Mononuclear cell (primary cell): ENCODE measurements around the gene KAZN. TPM values are rescaled to one million over a fixed set of nuclear protein-coding genes. Genes with fewer than 3 reads are reported as not detected.

Experiments used
- H3K27me3 ChIP-seq: 2 replicates; pipeline ENCODE4 v1.6.0; 2011; ENCODE audit warnings: low read length, control low read depth; ENCODE audit not compliant: insufficient read depth
- H3K4me1 ChIP-seq: 2 replicates; pipeline ENCODE4 v1.5.1; 2011; ENCODE audit warnings: mild to moderate bottlenecking, low read length, control low read depth; ENCODE audit not compliant: insufficient read depth
- H3K4me3 ChIP-seq: 2 replicates; pipeline ENCODE4 v1.5.1; 2011; ENCODE audit warnings: mild to moderate bottlenecking, low read length, moderate library complexity
- H3K9me3 ChIP-seq: 2 replicates; pipeline ENCODE4 v1.5.1; 2011; ENCODE audit warnings: low read depth, mild to moderate bottlenecking, control low read depth, low read length
- total RNA-seq: library from RNA; depleted of rRNA; stranded (reverse); fragments of >200 nt; gene quantifications from one replicate; pipeline ENCODE4 v1.2.3, GENCODE V29; 2012

KAZN gene
- total RNA-seq, 1 donor: 0.31 TPM

- H3K4me3 ChIP-seq: no peak overlapping the region
- no peaks in the 10 kb centered on the region for H3K27me3 ChIP-seq
- H3K9me3 ChIP-seq: no peaks in the 10 kb centered on the region
- no peaks in the 10 kb centered on the region for H3K4me1 ChIP-seq
These were observed 395.7 kb downstream of the KAZN start for GRCh38 chr1:14994148-14994547.

DNA sequence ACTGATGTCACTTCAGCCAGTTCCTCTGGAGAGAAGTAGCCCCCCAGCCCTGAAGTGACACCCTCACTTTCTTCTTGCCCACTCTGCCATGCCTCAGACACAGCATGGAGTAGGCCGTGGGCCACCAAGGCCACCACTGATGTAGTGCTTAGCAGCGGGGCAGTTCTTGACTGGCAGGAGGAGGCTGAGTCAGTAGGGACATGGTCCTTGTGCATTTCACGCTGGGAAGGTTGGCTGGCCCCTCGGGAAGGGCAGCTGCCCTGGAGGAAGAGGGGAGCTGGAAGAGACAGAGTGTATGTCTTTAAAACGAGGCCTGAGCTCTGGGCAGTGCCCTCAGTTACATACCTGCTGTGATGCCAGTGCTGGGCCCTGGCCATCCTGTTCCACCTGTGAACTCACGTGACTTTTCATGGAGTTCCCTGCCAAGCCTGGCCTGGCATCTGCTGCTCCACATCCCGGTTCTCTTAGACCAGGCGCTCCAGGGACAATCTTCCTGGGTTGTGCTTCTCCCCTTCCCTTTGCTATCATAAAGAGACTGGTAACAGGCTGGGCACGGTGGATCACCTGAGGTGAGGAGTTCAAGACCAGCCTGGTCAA lies 396.5 kb downstream of the KAZN start:
- no peaks in the 10 kb centered on the region for H3K4me1 ChIP-seq
- no peaks in the 10 kb centered on the region for H3K9me3 ChIP-seq
- H3K27me3 ChIP-seq: no peaks in the 10 kb centered on the region
- H3K4me3 ChIP-seq: no peak overlapping the region

GRCh38 chr1:14996133-14997050 lies 397.9 kb downstream of the KAZN start:
- Histone ChIP-seq H3K4me3 (no peak overlapping the region), H3K4me1 (no peaks in the 10 kb centered on the region), H3K9me3 (no peaks in the 10 kb centered on the region), H3K27me3 (no peaks in the 10 kb centered on the region)

DNA sequence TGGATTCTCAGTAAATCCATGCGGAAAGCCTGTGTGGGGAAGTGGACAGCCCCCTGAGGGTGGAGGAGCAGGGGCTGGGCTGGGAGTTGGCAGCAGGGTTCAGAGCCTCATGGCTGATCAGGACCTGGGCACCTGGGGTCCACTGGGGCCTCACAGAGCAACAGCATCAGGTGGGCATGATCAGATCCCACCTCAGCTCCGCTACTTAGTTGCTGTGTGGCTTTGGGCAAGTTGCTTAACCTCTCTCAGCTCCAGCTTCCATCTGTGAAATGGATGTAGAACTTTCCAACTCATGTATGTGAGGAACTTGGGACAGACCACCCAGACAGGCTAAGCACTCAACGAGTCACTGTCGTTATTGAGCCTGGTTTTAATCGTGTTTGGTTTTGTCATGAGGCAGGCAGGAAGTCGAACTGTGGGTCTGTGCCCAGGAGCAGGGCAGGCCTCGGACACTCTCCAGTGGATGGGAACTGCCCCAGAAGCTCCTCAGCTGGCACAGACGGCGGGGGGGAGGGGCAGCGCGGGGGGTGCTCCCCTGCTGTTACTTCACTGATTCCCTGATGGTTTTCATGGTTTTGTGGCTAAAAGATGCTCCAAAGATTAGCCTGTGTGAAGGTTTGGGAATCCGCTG lies 399.3 kb downstream of the KAZN start:
- H3K4me3 ChIP-seq: no peak overlapping the region
- no peaks in the 10 kb centered on the region for H3K9me3 ChIP-seq
- no peaks in the 10 kb centered on the region for H3K27me3 ChIP-seq
- H3K4me1 ChIP-seq: no peaks in the 10 kb centered on the region

DNA sequence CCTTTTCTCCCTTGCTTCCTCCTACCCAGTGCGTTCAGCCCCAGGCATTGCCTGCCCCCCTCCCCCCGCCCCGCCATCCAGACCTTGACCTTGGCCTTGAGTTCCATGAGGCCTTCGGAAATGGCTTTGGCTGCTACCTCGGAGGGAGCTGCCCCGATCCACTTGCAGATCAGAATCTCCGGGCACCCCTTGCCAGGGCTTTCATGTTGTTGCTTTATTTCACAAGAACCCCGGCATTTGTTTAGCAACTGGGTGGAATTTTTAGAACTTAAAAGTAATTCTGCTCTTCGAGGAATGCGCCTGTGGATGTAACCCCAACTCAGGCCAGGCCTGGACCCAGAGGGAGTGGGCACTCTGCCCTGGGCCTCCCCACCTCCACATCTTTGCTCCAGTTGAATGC lies 401.0 kb downstream of the KAZN start:
- Histone ChIP-seq H3K27me3 (no peaks in the 10 kb centered on the region), H3K4me1 (no peaks in the 10 kb centered on the region), H3K9me3 (no peaks in the 10 kb centered on the region), H3K4me3 (no peak overlapping the region)

GRCh38 chr1:15000030-15000429 lies 401.5 kb downstream of the KAZN start:
- Histone ChIP-seq H3K4me3 (no peak overlapping the region), H3K27me3 (no peaks in the 10 kb centered on the region), H3K4me1 (no peaks in the 10 kb centered on the region), H3K9me3 (no peaks in the 10 kb centered on the region)

DNA sequence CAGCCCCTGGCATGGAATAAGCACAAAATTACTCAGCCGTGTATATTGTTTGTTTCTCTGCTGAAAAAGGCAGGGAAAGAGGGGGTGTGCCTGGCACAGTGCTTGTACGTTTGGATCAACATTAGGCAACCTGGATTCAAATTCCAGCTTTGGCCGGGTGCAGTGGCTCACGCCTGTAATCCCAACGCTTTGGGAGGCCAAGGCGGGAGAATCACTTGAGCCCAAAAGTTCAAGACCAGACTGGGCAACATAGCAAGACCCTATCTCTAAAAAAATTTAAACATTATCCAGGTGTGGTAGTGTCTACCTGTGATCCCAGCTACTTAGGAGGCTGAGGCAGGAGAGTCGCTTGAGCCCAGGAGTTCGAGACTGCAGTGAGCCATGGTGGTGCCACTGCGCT lies 402.2 kb downstream of the KAZN start:
- H3K4me1 ChIP-seq: no peaks in the 10 kb centered on the region

DNA sequence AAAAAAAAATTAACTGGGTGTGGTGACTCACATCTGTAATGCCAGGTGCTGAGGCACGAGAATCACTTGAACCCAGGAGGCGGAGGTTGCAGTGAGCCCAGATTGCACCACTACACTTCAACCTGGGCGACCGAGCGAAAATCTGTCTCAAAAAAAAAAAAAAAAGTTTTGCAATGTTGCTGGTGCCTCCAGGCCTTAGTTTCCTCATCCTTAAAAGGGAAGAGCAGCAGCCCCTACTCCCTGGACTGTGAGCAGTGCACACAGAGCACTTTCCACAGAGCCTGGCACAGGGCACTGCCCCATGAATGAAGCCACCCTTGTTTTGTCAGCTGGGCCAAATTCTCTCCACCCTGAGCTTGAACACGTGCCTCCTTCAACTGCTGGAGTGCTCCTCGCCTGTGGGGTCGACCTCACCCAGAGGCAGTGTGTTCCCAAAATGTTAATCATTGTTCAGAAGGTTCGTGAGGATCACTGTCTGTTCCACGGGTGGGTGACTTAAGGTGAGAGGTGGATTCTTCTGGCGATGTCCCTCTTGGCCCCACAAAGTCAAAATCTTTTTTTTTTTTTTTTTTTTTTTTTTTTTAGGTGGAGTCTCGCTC lies 402.9 kb downstream of the KAZN start:
- no peaks in the 10 kb centered on the region for H3K9me3 ChIP-seq
- no peaks in the 10 kb centered on the region for H3K27me3 ChIP-seq
- H3K4me1 ChIP-seq: no peaks in the 10 kb centered on the region
- H3K4me3 ChIP-seq: no peak overlapping the region

More for the DNA sequence above, 402.2 kb downstream of the KAZN start:
- Histone ChIP-seq H3K9me3 (no peaks in the 10 kb centered on the region), H3K27me3 (no peaks in the 10 kb centered on the region), H3K4me3 (no peak overlapping the region)

GRCh38 chr1:15002325-15002724 lies 403.8 kb downstream of the KAZN start:
- Histone ChIP-seq H3K27me3 (no peaks in the 10 kb centered on the region), H3K9me3 (no peaks in the 10 kb centered on the region), H3K4me1 (no peaks in the 10 kb centered on the region), H3K4me3 (no peak overlapping the region)

GRCh38 chr1:15004396-15004795 lies 405.9 kb downstream of the KAZN start:
- no peaks in the 10 kb centered on the region for H3K4me1 ChIP-seq
- H3K27me3 ChIP-seq: no peaks in the 10 kb centered on the region
- no peaks in the 10 kb centered on the region for H3K9me3 ChIP-seq
- no peak overlapping the region for H3K4me3 ChIP-seq

GRCh38 chr1:15005116-15005515 lies 406.6 kb downstream of the KAZN start:
- no peak overlapping the region for H3K4me3 ChIP-seq
- H3K9me3 ChIP-seq: no peaks in the 10 kb centered on the region
- H3K4me1 ChIP-seq: no peaks in the 10 kb centered on the region
- H3K27me3 ChIP-seq: no peaks in the 10 kb centered on the region

- Histone ChIP-seq H3K4me1 (no peaks in the 10 kb centered on the region), H3K4me3 (no peak overlapping the region), H3K9me3 (no peaks in the 10 kb centered on the region), H3K27me3 (no peaks in the 10 kb centered on the region)
These were observed 408.9 kb downstream of the KAZN start for GRCh38 chr1:15007368-15007767.

DNA sequence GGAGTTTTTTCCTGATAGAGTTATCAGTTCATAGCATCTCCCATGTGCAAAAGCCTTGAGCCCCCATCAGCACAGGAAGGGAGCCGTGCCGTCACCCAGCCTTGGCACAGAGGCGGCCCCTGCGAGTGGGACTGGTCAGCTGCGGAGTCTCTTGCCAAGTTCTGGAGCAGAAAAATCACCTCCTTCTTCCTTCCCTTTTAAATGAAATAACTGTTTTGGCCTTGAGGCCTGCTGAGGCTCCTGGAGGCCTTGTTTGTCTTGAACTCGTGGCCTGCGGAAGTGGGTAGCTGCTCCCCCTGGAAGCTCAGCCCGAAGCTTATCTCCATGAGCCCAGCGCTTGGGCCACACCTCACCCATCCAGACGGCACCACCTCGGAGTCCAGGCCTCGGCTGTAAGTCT lies 409.4 kb downstream of the KAZN start:
- H3K4me3 ChIP-seq: no peak overlapping the region
- H3K27me3 ChIP-seq: no peaks in the 10 kb centered on the region
- no peaks in the 10 kb centered on the region for H3K9me3 ChIP-seq
- H3K4me1 ChIP-seq: no peaks in the 10 kb centered on the region

GRCh38 chr1:15008783-15009729 lies 410.6 kb downstream of the KAZN start:
- H3K9me3 ChIP-seq: no peaks in the 10 kb centered on the region

More at GRCh38 chr1:15008783-15009729, 410.6 kb downstream of the KAZN start:
- H3K4me1 ChIP-seq: no peaks in the 10 kb centered on the region
- no peak overlapping the region for H3K4me3 ChIP-seq
- no peaks in the 10 kb centered on the region for H3K27me3 ChIP-seq
